Activated T-helper 1 cell treated with anti-CD3 and anti-CD28 coated beads, Interleukin-2, amount 50 U/mL, for 16 hours (primary cell): ENCODE data around the gene SBF2.

ENCODE experiments used
- DNase-seq, 2 donors: peaks; one replicate each; pipeline ENCODE4 v3.0.0-alpha.2; 2020; ENCODE audit warnings: low read depth in 1 of 2, low spot score in 1 of 2

The SBF2 gene

GRCh38 chr11:9735236-9735635 lies 558.8 kb downstream of the SBF2 start:
- no peak for DNase-seq

DNA sequence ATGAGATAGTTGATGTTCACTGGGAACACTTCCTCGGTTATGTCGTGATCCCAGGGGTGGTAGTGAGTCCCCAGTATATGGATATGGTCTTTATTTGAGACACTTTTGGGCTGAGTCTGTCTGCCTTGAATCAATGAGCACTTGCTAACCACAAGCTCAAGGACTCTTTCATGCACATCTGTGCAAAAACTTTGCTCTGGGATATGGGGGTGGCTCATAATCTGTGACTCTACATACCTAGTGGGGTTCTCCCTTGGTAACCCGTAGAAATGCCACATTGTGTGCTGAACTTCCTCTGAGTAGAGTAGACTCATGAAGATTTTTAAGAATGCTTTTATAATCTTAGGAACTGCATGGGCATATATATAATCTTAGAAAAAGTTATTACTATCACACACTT lies 560.8 kb downstream of the SBF2 start:
- DNase-seq, result no peak

DNA sequence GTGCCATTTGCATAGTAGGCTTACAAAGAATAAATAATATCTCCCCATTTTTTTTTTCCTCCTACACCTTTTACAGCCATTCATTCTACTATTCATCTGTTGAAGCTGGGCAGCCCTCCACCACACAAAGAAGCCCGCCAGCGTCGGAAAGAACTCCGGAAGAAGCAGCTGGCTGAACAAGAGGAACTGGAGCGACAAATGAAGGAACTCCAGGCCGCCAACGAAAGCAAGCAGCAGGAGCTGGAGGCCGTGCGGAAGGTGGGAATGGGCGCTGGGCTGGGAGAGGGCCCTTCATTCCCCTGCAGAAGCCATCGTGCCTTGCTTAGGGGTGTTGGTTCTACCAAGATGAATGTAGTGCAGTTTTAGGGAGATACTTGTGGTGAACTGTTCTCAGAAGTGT lies 561.6 kb downstream of the SBF2 start:
- DNase-seq, result no peak

DNA sequence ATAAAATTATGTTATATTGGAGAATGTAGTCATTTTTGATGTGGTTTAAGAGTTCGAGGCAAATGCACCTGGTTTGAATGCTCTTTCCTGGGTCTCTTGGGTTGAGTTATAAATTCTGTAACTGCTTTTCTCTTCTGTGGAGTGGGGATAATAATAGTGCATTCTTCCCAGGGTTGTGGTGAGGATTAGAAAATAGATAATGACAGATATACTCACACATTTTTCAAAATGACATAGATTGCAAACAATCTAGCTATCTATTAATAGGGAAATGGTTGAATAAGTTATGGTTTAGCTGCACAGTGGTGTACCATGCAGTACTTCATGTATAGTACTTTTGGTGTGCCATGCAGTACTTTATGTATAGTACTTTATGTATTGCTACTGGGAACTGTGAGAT lies 562.8 kb downstream of the SBF2 start:
- no peak for DNase-seq
